Endothelial cell of umbilical vein (primary cell): ENCODE data around the gene LDB3. TPM values are rescaled to one million over a fixed set of nuclear protein-coding genes. Genes with fewer than 3 reads are reported as not detected.

ENCODE experiments used
- BruUV-seq: library from RNA; stranded (reverse); fragments of 400-500 nt; replicated peaks from 2 replicates; lab custom pipeline; 2021; lab: Mats Ljungman, UMichigan
- CTCF ChIA-PET: fragments of 300-600, 350-600 bp; sonication (Branson Sonifier 250); formaldehyde crosslinking; loops from one replicate; lab custom pipeline; 2021; ENCODE audit warnings: antibody characterized with exemption, inconsistent platforms; lab: Charles Lee
- POLR2A ChIA-PET: fragments of 300-600, 350-600 bp; sonication (Branson Sonifier 250); formaldehyde crosslinking; loops from one replicate; lab custom pipeline; 2021; ENCODE audit warnings: antibody characterized with exemption, inconsistent platforms; lab: Charles Lee
- DNase-seq: peaks from one replicate; pipeline ENCODE4 v3.0.0-alpha.2; 2011; ENCODE audit warnings: low read depth, low spot score
- FAIRE-seq: peaks from 2 replicates; lab custom pipeline; 2011; peaks lifted over from hg19 to GRCh38; lab: Jason Lieb, UNC
- H2AFZ ChIP-seq: 2 replicates; pipeline ENCODE4 v1.6.0; 2012; ENCODE audit warnings: low read depth, low read length, control low read depth, inconsistent platforms
- H3K27ac ChIP-seq: 2 replicates; pipeline ENCODE4 v1.5.1; 2011; ENCODE audit warnings: low read depth, mild to moderate bottlenecking, control low read depth, low read length, moderate library complexity; ENCODE audit not compliant: insufficient read depth
- H3K27me3 ChIP-seq, 2 experiments: 2 replicates each; pipeline versions ENCODE4 v1.6.0 to v1.6.1; 2011; ENCODE audit warnings: low read length in 2 of 2, mixed read lengths in 1 of 2; ENCODE audit not compliant: control insufficient read depth in 2 of 2, insufficient read depth in 2 of 2
- H3K36me3 ChIP-seq, 2 experiments: 2 replicates in 1 of 2; 3 replicates in 1 of 2; pipeline ENCODE4 v1.5.1; 2011; ENCODE audit warnings: low read length in 2 of 2, mild to moderate bottlenecking in 1 of 2, moderate library complexity in 1 of 2; ENCODE audit not compliant: control insufficient read depth in 2 of 2, insufficient read depth in 2 of 2; ENCODE audit errors: extremely low read depth in 1 of 2
- H3K4me1 ChIP-seq: 3 replicates; pipeline ENCODE4 v1.5.1; 2011; ENCODE audit warnings: mild to moderate bottlenecking, low read length; ENCODE audit not compliant: control insufficient read depth, insufficient read depth; ENCODE audit errors: extremely low read depth
- H3K4me2 ChIP-seq: 2 replicates; pipeline ENCODE4 v1.6.1; 2011; ENCODE audit warnings: low read length, control low read depth, mixed read lengths; ENCODE audit not compliant: insufficient read depth
- H3K4me3 ChIP-seq, 3 experiments: fragments of 200-600 bp in 1 of 3; sonication (generic), shearing (Covaris generic) in 1 of 3; replicated peaks in 1 of 3; 2 replicates each; pipeline ENCODE4 v1.5.1; 2011 to 2016; ENCODE audit warnings: control low read depth in 3 of 3, low read length in 3 of 3, mild to moderate bottlenecking in 2 of 3, inconsistent platforms in 1 of 3, low read depth in 1 of 3, moderate library complexity in 1 of 3; ENCODE audit not compliant: insufficient read depth in 1 of 3
- H3K79me2 ChIP-seq: 2 replicates; pipeline ENCODE4 v1.6.0; 2012; ENCODE audit warnings: low read length, inconsistent platforms; ENCODE audit not compliant: control insufficient read depth, insufficient read depth
- H3K9ac ChIP-seq: replicated peaks from 2 replicates; pipeline ENCODE3; 2011; ENCODE audit warnings: low read length, control low read depth; ENCODE audit not compliant: insufficient read depth; ENCODE audit errors: extremely low read depth
- H3K9me1 ChIP-seq: replicated peaks from 3 replicates; pipeline ENCODE4 v1.6.0; 2011; ENCODE audit warnings: mild to moderate bottlenecking, low read length; ENCODE audit not compliant: control insufficient read depth, insufficient read depth; ENCODE audit errors: extremely low read depth
- H3K9me3 ChIP-seq: replicated peaks from 2 replicates; pipeline ENCODE4 v1.5.1; 2012; ENCODE audit warnings: low read length, inconsistent platforms; ENCODE audit not compliant: control insufficient read depth, insufficient read depth
- H4K20me1 ChIP-seq: replicated peaks from 2 replicates; pipeline ENCODE3; 2011; ENCODE audit warnings: mild to moderate bottlenecking, low read length; ENCODE audit not compliant: control insufficient read depth, insufficient read depth; ENCODE audit errors: extremely low read depth
- CTCF ChIP-seq, 2 donors: IDR thresholded peaks; 1 replicate in 1 of 2; 2 replicates in 1 of 2; pipeline ENCODE4 v1.5.1; 2011; ENCODE audit warnings: low read length in 2 of 2, mild to moderate bottlenecking in 2 of 2, moderate library complexity in 2 of 2, control low read depth in 1 of 2, inconsistent platforms in 1 of 2, low read depth in 1 of 2; ENCODE audit not compliant: insufficient read depth in 1 of 2; ENCODE audit errors: extremely low read depth in 1 of 2
- EZH2 ChIP-seq: IDR thresholded peaks from 2 replicates; pipeline ENCODE4 v1.6.1; 2012; ENCODE audit warnings: borderline replicate concordance, low read depth, mild to moderate bottlenecking, moderate library complexity, low read length, inconsistent platforms; ENCODE audit not compliant: severe bottlenecking
- MAX ChIP-seq: IDR thresholded peaks from 2 replicates; pipeline ENCODE4 v1.6.1; 2011; ENCODE audit not compliant: insufficient read depth, insufficient read length
- MYC ChIP-seq: IDR thresholded peaks from one replicate; pipeline ENCODE4 v1.6.1; 2011; ENCODE audit warnings: mild to moderate bottlenecking, low read depth, low read length
- POLR2AphosphoS5 ChIP-seq: IDR thresholded peaks from 2 replicates; pipeline ENCODE4 v1.6.1; 2012; ENCODE audit warnings: low read depth, mild to moderate bottlenecking, control low read depth, low read length, moderate library complexity; ENCODE audit not compliant: insufficient read depth
- dilution Hi-C: fragments of 300-500 bp; cut with MboI; formaldehyde crosslinking; loops from one replicate; pipeline ENCODE4 v1.15.0; 2019; ENCODE audit warnings: low sequenced_read_pairs; ENCODE audit not compliant: extremely low pct_ligation_motif_present
- intact Hi-C: fragments of 100-400 bp; cut with micrococcal nuclease; formaldehyde crosslinking; loops from one replicate; pipeline ENCODE4 v1.10.0; 2022
- polyA plus RNA-seq, 4 experiments: library from polyadenylated mRNA; depleted of rRNA in 3 of 4; stranded (reverse) in 3 of 4; unstranded in 1 of 4; fragments of >200 nt; gene quantifications; 2 replicates each; pipeline versions ENCODE4 v1.2.1 to v1.2.3, GENCODE V29; 2011 to 2012; ENCODE audit warnings: missing spikeins in 1 of 4
- total RNA-seq: library from RNA; stranded (reverse); gene quantifications from 2 replicates; pipeline ENCODE4 v1.2.3, GENCODE V29; 2021

The LDB3 gene
- total and polyA plus RNA-seq, 2 donors (not counting 3 experiments of a cell fraction or from before 2014, with no cell fraction given): not detected

GRCh38 chr10:86710987-86711512, 42.7 kb downstream of the LDB3 start:
- FAIRE-seq: peak; percentile 38
- Histone ChIP-seq H3K27me3 (peaks cover 41 to 59% of the 10 kb centered on the region in 2 experiments), H2AFZ (peak overlapping the region; percentile 38), H3K36me3 (no peaks in the 10 kb centered on the region), H3K9me1 (no peaks in the 10 kb centered on the region), H3K9ac (no peak overlapping the region), H3K27ac (no peak overlapping the region), H3K4me3 (peak overlapping the region in 2 of 3 experiments; percentile 9 to 34), H3K79me2 (no peaks in the 10 kb centered on the region), H3K9me3 (no peaks in the 10 kb centered on the region), H3K4me1 (no peaks in the 10 kb centered on the region), H3K4me2 (peak overlapping the region; percentile 31), H4K20me1 (no peaks in the 10 kb centered on the region)
- ChIA-PET CTCF (interaction anchor here (1.0 to 1.9 kb wide), 3 partner anchors 18 to 188 kb away, joined by 3 to 16 read pairs (median 7); no protein-coding TSS in a partner anchor), POLR2A (no interaction called here)
- TF ChIP-seq CTCF (IDR thresholded peaks at IDR 0.05; ENCODE audit: extremely low read depth in 1 of 2, insufficient read depth in 1 of 2, low read depth in 1 of 2, low read length in 2 of 2) (peak; percentile 43 to 69), POLR2AphosphoS5 (peak; percentile 12), MYC (no peak), MAX (no peak), EZH2 (no peak)
- BruUV-seq: no TSS peak
- dilution Hi-C loops (no loop called here), intact Hi-C loops (loop anchor here (1.0 to 2.0 kb wide), 2 partner anchors 36 to 188 kb away; no protein-coding TSS in a partner anchor)
- peak; percentile 28 for DNase-seq
